Stimulated activated memory B cell treated with anti-CD40 and anti-IgM and Interleukin-4, amounts not matched to agents 10 μg/mL and 1 μg/mL and 100 μg/mL, for 72 hours (primary cell): ENCODE results near the gene HPCAL1.
"Not testable (repeated sequence)": the region's sequence is repeated elsewhere in the genome, so short reads cannot be mapped to it uniquely, and the experiment has no call there.

Experiments
- ATAC-seq: fragments of 150-1000 bp; cut with Tn5 transposase; 2 replicates; pipeline ENCODE4 v1.10.0; 2021
- H3K27ac Mint-ChIP-seq: one replicate; pipeline ENCODE4 v1.8.0; 2022; ENCODE audit warnings: mild to moderate bottlenecking, mixed read lengths
- H3K27me3 Mint-ChIP-seq: one replicate; pipeline ENCODE4 v1.8.0; 2022; ENCODE audit warnings: mixed read lengths
- H3K36me3 Mint-ChIP-seq: one replicate; pipeline ENCODE4 v1.8.0; 2022; ENCODE audit warnings: mixed read lengths
- H3K4me1 Mint-ChIP-seq: one replicate; pipeline ENCODE4 v1.8.0; 2022; ENCODE audit warnings: mixed read lengths
- H3K4me3 Mint-ChIP-seq: one replicate; pipeline ENCODE4 v1.8.0; 2022; ENCODE audit warnings: mild to moderate bottlenecking, moderate library complexity, mixed read lengths
- H3K9me3 Mint-ChIP-seq: one replicate; pipeline ENCODE4 v1.8.0; 2022; ENCODE audit warnings: mixed read lengths

The HPCAL1 gene

GRCh38 chr2:10288606-10289005 is 14.1 kb upstream of the HPCAL1 start:
- Mint-ChIP-seq H3K4me3 (no peak overlapping the region), H3K4me1 (peaks cover 12% of the 10 kb centered on the region), H3K27ac (no peak overlapping the region), H3K27me3 (no peaks in the 10 kb centered on the region), H3K36me3 (no peaks in the 10 kb centered on the region), H3K9me3 (no peaks in the 10 kb centered on the region)
- ATAC-seq: no peak

DNA sequence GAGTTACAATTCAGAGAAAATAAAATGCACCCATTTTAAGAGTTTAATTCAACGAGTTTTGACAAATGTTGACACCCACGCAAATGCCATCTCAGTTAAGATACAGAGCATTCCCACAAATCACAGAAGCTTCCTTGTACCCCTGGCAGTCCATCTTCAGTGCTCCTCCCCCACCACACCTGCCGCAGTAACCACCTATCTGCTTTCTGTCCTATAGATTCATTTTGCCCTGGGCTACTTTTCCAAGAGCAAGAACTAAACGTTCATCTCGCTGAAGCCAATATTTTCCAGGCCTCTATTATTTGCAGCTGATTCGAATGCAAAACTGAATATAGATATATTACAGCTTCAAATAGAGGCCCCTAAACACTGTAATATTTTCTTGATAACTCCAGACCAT is 13.4 kb upstream of the HPCAL1 start:
- H3K9me3 Mint-ChIP-seq: no peaks in the 10 kb centered on the region
- peak overlapping the region; percentile 25 for H3K27ac Mint-ChIP-seq
- H3K27me3 Mint-ChIP-seq: no peaks in the 10 kb centered on the region
- ATAC-seq: no peak
- no peak overlapping the region for H3K4me3 Mint-ChIP-seq
- no peaks in the 10 kb centered on the region for H3K36me3 Mint-ChIP-seq
- H3K4me1 Mint-ChIP-seq: peaks cover 12% of the 10 kb centered on the region

GRCh38 chr2:10289891-10290290 is 12.8 kb upstream of the HPCAL1 start:
- Mint-ChIP-seq H3K9me3 (no peaks in the 10 kb centered on the region), H3K27me3 (no peaks in the 10 kb centered on the region), H3K27ac (no peak overlapping the region), H3K4me1 (peaks cover 10% of the 10 kb centered on the region), H3K4me3 (no peak overlapping the region), H3K36me3 (no peaks in the 10 kb centered on the region)
- ATAC-seq: no peak

- not testable (repeated sequence) for H3K9me3 Mint-ChIP-seq, H3K36me3 Mint-ChIP-seq, H3K27ac Mint-ChIP-seq, H3K4me1 Mint-ChIP-seq, ATAC-seq, H3K27me3 Mint-ChIP-seq, H3K4me3 Mint-ChIP-seq
These were observed 11.3 kb upstream of the HPCAL1 start for GRCh38 chr2:10291376-10291775.

GRCh38 chr2:10292033-10292432 is 10.7 kb upstream of the HPCAL1 start:
- no peak overlapping the region for H3K4me3 Mint-ChIP-seq
- H3K36me3 Mint-ChIP-seq: no peaks in the 10 kb centered on the region
- H3K4me1 Mint-ChIP-seq: peaks cover under 1% of the 10 kb centered on the region
- H3K9me3 Mint-ChIP-seq: no peaks in the 10 kb centered on the region
- no peak overlapping the region for H3K27ac Mint-ChIP-seq
- ATAC-seq: no peak
- no peaks in the 10 kb centered on the region for H3K27me3 Mint-ChIP-seq

- Mint-ChIP-seq H3K4me1 (peaks cover 17% of the 10 kb centered on the region), H3K9me3 (no peaks in the 10 kb centered on the region), H3K27ac (no peak overlapping the region), H3K36me3 (no peaks in the 10 kb centered on the region), H3K4me3 (no peak overlapping the region), H3K27me3 (no peaks in the 10 kb centered on the region)
- no peak for ATAC-seq
These were observed 9.1 kb upstream of the HPCAL1 start for GRCh38 chr2:10293603-10294002.

DNA sequence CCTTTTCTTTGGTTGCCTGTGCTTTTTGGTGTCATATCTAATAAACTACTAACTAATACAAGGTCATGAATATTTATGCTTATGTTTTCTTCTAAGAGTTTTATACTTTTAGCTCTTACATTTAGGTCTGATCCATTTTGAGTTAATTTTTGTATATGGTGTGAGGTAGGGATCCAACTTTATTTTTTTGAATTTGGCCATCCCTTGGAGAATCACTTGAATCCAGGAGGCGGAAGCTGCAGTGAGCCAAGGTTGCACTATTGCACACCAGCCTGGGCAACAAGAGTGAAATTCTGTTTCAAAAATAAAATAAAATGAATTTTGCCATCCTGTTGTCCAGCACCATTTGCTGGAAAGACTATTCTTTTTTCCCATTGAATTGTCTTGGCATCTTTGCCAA is 8.6 kb upstream of the HPCAL1 start:
- no peaks in the 10 kb centered on the region for H3K9me3 Mint-ChIP-seq
- H3K36me3 Mint-ChIP-seq: no peaks in the 10 kb centered on the region
- ATAC-seq: no peak
- no peak overlapping the region for H3K4me3 Mint-ChIP-seq
- H3K27ac Mint-ChIP-seq: no peak overlapping the region
- peaks cover 20% of the 10 kb centered on the region for H3K4me1 Mint-ChIP-seq
- no peaks in the 10 kb centered on the region for H3K27me3 Mint-ChIP-seq

DNA sequence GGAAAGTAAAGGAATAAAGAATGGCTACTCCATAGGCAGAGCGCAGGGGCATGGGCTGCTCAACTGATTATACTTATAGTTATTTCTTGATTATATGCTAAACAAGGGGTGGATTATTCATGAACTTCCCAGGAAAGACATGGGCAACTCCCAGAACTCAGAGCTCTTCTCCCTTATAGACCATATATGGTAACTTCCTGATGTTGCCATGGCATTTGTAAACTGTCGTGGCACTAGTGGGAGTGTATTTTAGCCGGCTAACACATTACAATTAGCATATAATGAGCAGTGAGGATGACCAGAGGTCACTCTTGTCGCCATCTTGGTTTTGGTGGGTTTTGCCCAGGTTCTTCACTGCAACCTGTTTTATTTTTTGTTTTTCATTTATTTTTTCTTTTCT is 7.1 kb upstream of the HPCAL1 start:
- not testable (repeated sequence) for H3K27me3 Mint-ChIP-seq, H3K9me3 Mint-ChIP-seq, H3K4me3 Mint-ChIP-seq, ATAC-seq, H3K27ac Mint-ChIP-seq, H3K36me3 Mint-ChIP-seq
- H3K4me1 Mint-ChIP-seq: peaks cover 21% of the 10 kb centered on the region

DNA sequence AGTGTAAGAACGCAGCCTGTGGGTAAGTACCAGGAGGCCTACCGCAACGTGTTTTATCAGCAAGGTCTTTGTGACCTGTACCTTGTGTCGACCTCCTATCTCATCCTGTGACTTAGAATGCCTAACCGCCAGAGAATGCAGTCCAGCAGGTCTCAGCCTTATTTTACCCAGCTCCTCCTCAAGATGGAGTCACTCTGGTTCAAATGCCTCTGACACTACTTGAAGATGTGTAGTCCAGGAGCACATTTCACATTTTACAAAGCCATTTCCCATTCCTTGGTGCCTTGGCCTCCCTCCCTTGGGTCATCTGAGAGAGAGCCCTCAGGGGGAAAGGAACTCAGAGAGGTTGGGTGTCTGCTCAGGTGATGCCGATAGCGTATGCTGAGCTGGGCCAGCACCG is 6.6 kb upstream of the HPCAL1 start:
- Mint-ChIP-seq H3K27ac (no peak overlapping the region), H3K4me1 (peaks cover 25% of the 10 kb centered on the region), H3K36me3 (no peaks in the 10 kb centered on the region), H3K4me3 (no peak overlapping the region), H3K9me3 (no peaks in the 10 kb centered on the region), H3K27me3 (no peaks in the 10 kb centered on the region)
- no peak for ATAC-seq

- H3K4me3 Mint-ChIP-seq: no peak overlapping the region
- H3K27ac Mint-ChIP-seq: no peak overlapping the region
These were observed 5.4 kb upstream of the HPCAL1 start for GRCh38 chr2:10297191-10297830.

GRCh38 chr2:10297959-10298531 is 4.7 kb upstream of the HPCAL1 start:
- H3K4me3 Mint-ChIP-seq: peak overlapping the region; percentile 21
- H3K4me1 Mint-ChIP-seq: peaks cover 33% of the 10 kb centered on the region
- no peaks in the 10 kb centered on the region for H3K27me3 Mint-ChIP-seq
- no peak for ATAC-seq
- peak overlapping the region; percentile 17 for H3K27ac Mint-ChIP-seq
- no peaks in the 10 kb centered on the region for H3K9me3 Mint-ChIP-seq
- no peaks in the 10 kb centered on the region for H3K36me3 Mint-ChIP-seq

More at GRCh38 chr2:10297191-10297830, 5.4 kb upstream of the HPCAL1 start:
- Mint-ChIP-seq H3K4me1 (peaks cover 32% of the 10 kb centered on the region), H3K9me3 (no peaks in the 10 kb centered on the region), H3K27me3 (no peaks in the 10 kb centered on the region), H3K36me3 (no peaks in the 10 kb centered on the region)
- ATAC-seq: no peak

DNA sequence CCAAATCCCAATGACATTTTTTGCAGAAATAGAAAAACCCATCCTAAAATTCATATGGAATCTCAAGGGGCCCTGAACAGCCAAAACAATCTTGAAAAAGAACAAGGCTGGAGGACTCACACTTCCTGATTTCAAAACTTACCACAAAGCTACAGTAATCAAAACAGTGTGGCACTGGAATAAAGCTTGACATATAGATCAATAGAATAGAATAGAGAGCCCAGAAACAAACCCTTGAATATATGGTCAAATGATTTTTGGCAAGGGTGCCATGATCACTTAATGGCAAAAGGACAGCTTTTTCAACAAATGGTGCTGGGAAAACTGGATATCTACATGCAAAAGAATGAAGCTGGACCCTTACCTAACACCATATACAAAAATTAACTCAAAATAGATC is 3.9 kb upstream of the HPCAL1 start:
- not testable (repeated sequence) for ATAC-seq, H3K27me3 Mint-ChIP-seq, H3K36me3 Mint-ChIP-seq, H3K9me3 Mint-ChIP-seq, H3K4me3 Mint-ChIP-seq
- peak overlapping the region; percentile 17 for H3K27ac Mint-ChIP-seq
- H3K4me1 Mint-ChIP-seq: peaks cover 41% of the 10 kb centered on the region

DNA sequence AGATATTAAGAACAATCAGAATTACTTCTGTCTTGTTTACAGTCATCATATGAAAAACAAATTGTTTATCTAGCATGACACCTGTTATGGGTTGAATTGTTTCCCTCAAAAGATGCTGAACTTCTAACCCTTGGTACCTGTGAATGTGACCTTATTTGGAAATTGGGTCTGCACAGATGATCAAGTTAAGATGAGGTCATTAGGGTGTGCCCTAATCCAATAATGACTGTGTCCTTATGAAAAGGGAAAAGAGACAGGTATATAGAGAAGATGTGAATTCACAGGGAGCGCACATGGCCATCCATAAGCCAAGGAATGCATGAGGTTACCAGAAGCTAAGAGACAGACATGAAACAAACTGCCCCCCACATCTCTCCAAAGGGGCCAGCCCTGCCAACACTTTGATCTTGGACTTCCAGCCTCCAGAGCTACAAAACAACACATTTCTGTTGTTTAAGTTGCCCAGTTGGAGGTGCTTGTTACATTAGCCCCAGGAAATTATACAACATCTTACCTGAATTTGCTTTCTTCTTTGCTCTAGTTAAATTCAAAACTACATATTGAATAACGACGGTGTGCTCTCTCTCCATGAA is 2.3 kb upstream of the HPCAL1 start:
- Mint-ChIP-seq H3K4me3 (no peak overlapping the region), H3K27me3 (no peaks in the 10 kb centered on the region), H3K27ac (no peak overlapping the region), H3K9me3 (no peaks in the 10 kb centered on the region), H3K4me1 (peaks cover 56% of the 10 kb centered on the region), H3K36me3 (no peaks in the 10 kb centered on the region)
- no peak for ATAC-seq

DNA sequence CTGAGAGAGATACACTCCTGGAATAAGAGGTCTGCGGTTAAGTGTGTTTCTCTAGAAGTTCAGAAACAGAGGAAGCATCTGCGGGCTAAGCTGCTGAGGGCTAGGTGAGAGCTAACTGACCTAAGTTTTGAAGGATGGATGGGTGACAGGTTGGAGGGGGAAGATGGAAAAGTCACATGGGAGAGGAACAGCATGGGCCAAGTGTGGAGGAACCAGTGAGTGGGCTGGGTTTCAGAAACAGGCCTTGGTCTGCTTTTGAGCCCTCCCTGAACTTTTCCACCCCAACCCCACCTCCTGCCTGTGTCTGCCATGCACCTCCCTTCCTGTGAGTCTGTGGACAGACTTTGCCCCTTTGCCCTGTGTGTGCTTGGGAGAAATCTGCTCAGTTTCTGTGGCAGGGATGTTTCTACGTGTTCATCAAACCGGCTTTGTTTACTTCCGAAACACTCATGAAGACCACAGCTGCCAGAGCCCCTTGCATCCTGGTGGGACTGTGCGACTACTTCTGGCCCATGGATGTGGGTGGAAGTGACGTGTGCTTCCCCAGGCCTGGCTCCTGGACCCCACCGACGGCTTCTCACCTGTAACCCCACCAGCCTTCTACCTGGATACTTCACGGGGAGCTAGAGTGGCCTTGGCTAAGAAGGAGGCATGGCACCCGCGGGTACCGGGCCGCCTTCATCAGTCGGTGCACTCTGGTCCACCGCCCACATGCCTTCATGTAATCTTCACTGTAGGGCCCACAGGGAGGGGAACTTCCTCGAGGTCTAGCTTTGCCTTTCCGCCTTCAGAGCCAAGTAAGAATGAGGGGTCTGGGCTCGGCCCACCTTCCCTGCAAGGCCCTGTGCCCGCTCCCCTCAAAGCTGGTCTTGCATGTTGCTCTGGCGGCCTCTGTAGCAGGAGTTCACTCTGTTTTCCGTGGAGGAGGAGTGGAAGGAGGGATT is 1.4 kb upstream of the HPCAL1 start:
- H3K4me3 Mint-ChIP-seq: peak overlapping the region; percentile 60
- no peaks in the 10 kb centered on the region for H3K36me3 Mint-ChIP-seq
- peak overlapping the region; percentile 74 for H3K27ac Mint-ChIP-seq
- H3K9me3 Mint-ChIP-seq: no peaks in the 10 kb centered on the region
- ATAC-seq: no peak
- H3K4me1 Mint-ChIP-seq: peaks cover 65% of the 10 kb centered on the region
- H3K27me3 Mint-ChIP-seq: no peaks in the 10 kb centered on the region

DNA sequence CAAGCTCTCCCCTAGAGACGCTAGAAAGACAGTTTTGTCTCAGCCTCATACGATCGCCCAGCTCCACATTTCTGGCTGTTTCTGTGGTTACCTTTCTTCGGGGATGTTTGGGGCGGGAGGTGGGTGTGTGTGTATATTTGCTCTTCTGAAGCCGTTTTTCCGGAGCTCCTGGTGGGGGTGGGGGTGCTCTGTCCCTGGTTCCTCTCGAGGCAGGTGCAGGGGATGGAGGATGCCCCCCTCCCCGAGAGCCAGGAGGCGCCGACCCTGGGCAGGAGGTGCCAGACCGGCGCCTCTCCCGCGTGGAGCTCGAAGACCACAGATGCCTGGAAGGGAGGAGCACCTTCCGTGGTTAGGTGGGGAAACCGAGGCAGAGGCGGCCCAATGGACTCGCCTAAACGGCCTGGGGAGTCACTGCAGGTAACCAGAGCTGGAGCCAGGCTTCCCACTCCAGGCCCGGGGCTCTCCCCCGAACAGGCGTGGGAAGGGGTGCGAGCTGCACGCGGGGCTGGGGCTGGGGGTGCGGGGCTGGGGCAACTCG is 694 bp upstream of the HPCAL1 start:
- H3K4me1 Mint-ChIP-seq: peaks cover 70% of the 10 kb centered on the region
- H3K36me3 Mint-ChIP-seq: no peaks in the 10 kb centered on the region
- peak overlapping the region; percentile 74 for H3K27ac Mint-ChIP-seq

More for the DNA sequence above, 694 bp upstream of the HPCAL1 start:
- ATAC-seq: no peak
- Mint-ChIP-seq H3K27me3 (no peaks in the 10 kb centered on the region), H3K4me3 (peak overlapping the region; percentile 60), H3K9me3 (no peaks in the 10 kb centered on the region)
